Neutrophil (primary cell): ENCODE measurements around the gene TNFAIP8L1.

Experiments used
- H3K27ac ChIP-seq: fragments of 200-600 bp; sonication (generic); 2 replicates; pipeline ENCODE4 v1.5.1; 2016; ENCODE audit warnings: mild to moderate bottlenecking, moderate library complexity
- H3K27me3 ChIP-seq: fragments of 200-600 bp; sonication (generic); 2 replicates; pipeline ENCODE4 v1.6.0; 2016; ENCODE audit warnings: mild to moderate bottlenecking
- H3K36me3 ChIP-seq: fragments of 200-600 bp; sonication (generic); 2 replicates; pipeline ENCODE4 v1.5.1; 2017
- H3K4me1 ChIP-seq, 2 experiments: fragments of 200-600 bp in 1 of 2; sonication (generic) in 1 of 2; 1 replicate in 1 of 2; 2 replicates in 1 of 2; pipeline versions ENCODE4 v1.5.1 to v1.6.1; 2013 to 2016; ENCODE audit warnings: low read depth in 1 of 2, low read length in 1 of 2, mild to moderate bottlenecking in 1 of 2, moderate library complexity in 1 of 2; ENCODE audit not compliant: control insufficient read depth in 1 of 2, insufficient read depth in 1 of 2
- H3K4me3 ChIP-seq, 2 experiments: fragments of 200-600 bp in 1 of 2; sonication (generic) in 1 of 2; 1 replicate in 1 of 2; 2 replicates in 1 of 2; pipeline ENCODE4 v1.5.1; 2013 to 2016; ENCODE audit warnings: low read depth in 1 of 2, low read length in 1 of 2, mild to moderate bottlenecking in 1 of 2, moderate library complexity in 1 of 2
- H3K9me3 ChIP-seq: fragments of 200-600 bp; sonication (generic); 2 replicates; pipeline ENCODE4 v1.5.1; 2016
- CTCF ChIP-seq: fragments of 200-600 bp; sonication (generic); IDR thresholded peaks from 2 replicates; pipeline ENCODE4 v1.5.1; 2016; ENCODE audit warnings: antibody characterized with exemption

The TNFAIP8L1 gene

DNA sequence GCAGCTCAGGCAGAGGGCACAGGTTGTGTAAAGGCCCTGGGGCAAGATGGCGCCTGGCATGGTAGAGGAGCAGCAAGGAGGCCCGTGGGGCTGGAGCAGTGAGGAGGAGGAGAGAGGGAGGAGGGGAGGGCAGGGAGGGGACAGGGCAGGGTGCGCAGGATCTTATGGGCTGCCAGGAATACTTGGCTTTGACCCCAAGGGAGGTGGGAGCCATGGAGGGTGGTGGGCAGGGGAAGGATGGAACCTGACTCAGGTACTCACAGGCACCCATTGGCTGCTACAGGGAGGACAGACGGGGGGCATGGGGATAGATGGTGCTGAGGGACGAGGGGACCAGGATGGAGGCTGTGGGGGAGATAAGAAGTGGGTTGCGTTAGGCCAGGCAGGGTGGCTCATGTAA lies 3.3 kb downstream of the TNFAIP8L1 start:
- no peak overlapping the region for H3K27ac ChIP-seq
- no peaks in the 10 kb centered on the region for H3K27me3 ChIP-seq
- no peak overlapping the region for H3K4me3 ChIP-seq
- peaks cover 15 to 19% of the 10 kb centered on the region in 2 experiments for H3K4me1 ChIP-seq
- no peaks in the 10 kb centered on the region for H3K36me3 ChIP-seq
- TF ChIP-seq CTCF: no peak
- no peaks in the 10 kb centered on the region for H3K9me3 ChIP-seq

DNA sequence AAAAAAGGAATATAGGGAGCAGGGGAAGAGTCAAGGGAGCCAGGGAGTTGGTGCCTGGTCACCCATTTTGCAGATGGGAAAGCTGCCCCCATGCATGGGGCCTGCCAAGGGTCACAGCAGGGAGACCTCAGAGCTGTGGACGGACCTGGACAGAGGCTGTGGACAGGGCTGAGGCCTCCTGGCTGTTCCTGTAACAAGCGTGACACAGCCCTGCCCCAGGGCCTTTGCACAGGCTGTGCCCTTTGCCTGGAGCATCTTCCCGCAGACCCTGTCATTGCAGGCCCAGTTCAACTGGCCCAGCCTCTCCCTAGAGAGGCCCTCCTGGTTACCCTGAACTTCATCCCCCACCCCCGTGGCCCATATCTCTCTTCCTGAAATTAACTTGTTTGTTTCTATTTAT lies 6.4 kb downstream of the TNFAIP8L1 start:
- Histone ChIP-seq H3K9me3 (no peaks in the 10 kb centered on the region), H3K4me1 (no peaks in the 10 kb centered on the region), H3K4me3 (no peak overlapping the region), H3K36me3 (no peaks in the 10 kb centered on the region), H3K27ac (no peak overlapping the region), H3K27me3 (no peaks in the 10 kb centered on the region)
- TF ChIP-seq CTCF: no peak

DNA sequence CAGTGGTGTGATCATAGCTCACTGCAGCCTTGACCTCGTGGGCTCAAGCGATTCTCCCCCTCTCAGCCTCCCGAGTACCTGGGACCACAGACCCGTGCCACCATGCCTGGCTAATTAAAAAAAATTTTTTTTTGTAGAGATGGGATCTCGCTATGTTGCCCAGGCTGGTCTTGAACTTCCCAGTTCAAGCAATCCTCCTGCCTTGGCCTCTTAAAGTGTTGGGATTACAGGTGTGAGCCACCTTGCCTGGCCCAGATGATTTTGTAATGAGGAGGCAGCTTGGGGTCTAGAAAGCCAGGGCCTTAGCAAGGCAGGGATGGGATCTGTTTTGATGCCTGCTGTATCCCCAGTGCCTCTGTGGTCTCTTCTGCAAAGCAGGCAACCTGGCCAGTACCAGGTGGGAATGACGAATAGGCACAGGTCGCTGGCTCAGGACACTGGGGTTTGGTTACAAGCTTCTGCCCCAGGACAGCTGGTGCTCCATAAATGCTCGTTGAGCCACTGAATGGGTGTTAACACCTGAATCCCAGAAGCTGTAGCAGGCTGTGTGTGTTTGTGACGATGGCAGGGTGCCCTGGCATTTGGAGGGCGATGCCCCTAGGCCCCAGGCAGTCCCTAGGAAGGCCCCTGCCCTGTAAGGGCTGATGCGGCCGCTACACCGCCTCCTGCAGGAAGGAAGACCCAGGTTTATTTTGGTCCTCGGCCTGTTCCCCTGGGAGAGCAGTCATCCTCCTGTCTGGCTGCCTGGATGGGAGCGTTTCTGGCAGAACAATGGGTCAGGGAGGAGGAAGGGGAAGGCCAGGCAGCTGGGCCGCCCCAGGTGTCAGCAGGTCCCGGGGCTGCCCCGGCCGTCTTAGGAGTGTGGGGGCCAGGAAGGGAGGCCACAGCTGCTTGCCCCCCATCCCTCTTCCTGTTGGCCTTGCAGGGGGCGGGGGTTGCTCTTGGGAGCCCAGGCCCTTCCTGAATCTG lies 8.6 kb downstream of the TNFAIP8L1 start:
- H3K27me3 ChIP-seq: no peaks in the 10 kb centered on the region
- H3K9me3 ChIP-seq: no peaks in the 10 kb centered on the region
- peaks cover 11% of the 10 kb centered on the region for H3K36me3 ChIP-seq
- TF ChIP-seq CTCF: no peak
- no peaks in the 10 kb centered on the region for H3K4me1 ChIP-seq
- H3K4me3 ChIP-seq: no peak overlapping the region
- no peak overlapping the region for H3K27ac ChIP-seq

- Histone ChIP-seq H3K27ac (no peak overlapping the region), H3K36me3 (peaks cover 15% of the 10 kb centered on the region), H3K4me3 (no peak overlapping the region), H3K9me3 (no peaks in the 10 kb centered on the region), H3K4me1 (no peaks in the 10 kb centered on the region), H3K27me3 (no peaks in the 10 kb centered on the region)
- TF ChIP-seq CTCF: no peak
These were observed 10.2 kb downstream of the TNFAIP8L1 start for GRCh38 chr19:4649392-4650047.

DNA sequence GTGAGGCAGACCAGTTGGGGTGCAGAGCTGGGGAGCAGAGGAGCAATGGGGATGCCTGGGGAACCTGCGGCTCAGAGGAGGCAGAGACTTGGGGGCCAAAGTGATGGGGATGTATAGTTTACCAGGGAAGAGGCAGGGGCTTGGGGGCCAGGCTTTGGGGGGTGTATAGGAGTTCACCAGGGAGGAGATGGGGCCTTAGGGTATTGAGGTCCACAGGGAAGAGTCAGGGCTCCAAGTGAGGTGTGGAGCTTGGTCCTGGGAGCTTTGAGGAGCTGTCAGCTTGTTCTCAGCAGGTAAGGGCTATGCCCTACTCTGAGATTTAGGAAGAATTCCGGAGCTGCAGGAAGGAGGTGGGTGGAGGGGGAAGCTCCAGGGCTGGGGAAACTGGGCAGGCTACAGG lies 10.8 kb downstream of the TNFAIP8L1 start:
- no peaks in the 10 kb centered on the region for H3K9me3 ChIP-seq
- no peak overlapping the region for H3K27ac ChIP-seq
- no peak overlapping the region for H3K4me3 ChIP-seq
- no peak for TF ChIP-seq CTCF
- no peaks in the 10 kb centered on the region for H3K4me1 ChIP-seq
- no peaks in the 10 kb centered on the region for H3K27me3 ChIP-seq
- H3K36me3 ChIP-seq: peaks cover 22% of the 10 kb centered on the region
